HG02943 (cell line): Measurements from ENCODE around the gene CPNE7.
"Not testable (repeated sequence)": the region's sequence is repeated elsewhere in the genome, so short reads cannot be mapped to it uniquely, and the experiment has no call there.

ENCODE experiments used
- ATAC-seq: cut with Tn5 transposase; IDR thresholded peaks from one replicate; pipeline ENCODE4 v1.9.1; 2021; ENCODE audit warnings: mild to moderate bottlenecking, low read depth, moderate library complexity; ENCODE audit not compliant: unreplicated experiment

CPNE7 gene

GRCh38 chr16:89582614-89583196, 7.1 kb downstream of the CPNE7 start:
- ATAC-seq: no peak

GRCh38 chr16:89583197-89583894, 7.8 kb downstream of the CPNE7 start:
- no peak for ATAC-seq

GRCh38 chr16:89583895-89584644, 8.5 kb downstream of the CPNE7 start:
- no peak for ATAC-seq

GRCh38 chr16:89584768-89585549, 9.4 kb downstream of the CPNE7 start:
- ATAC-seq: no peak

- no peak for ATAC-seq
These were observed 10.7 kb downstream of the CPNE7 start for GRCh38 chr16:89586218-89586617.

- no peak for ATAC-seq
These were observed 11.3 kb downstream of the CPNE7 start for GRCh38 chr16:89586853-89587252.

- ATAC-seq: not testable (repeated sequence)
These were observed 12.1 kb downstream of the CPNE7 start for GRCh38 chr16:89587676-89588075.

GRCh38 chr16:89588413-89589109, 13.0 kb downstream of the CPNE7 start:
- no peak for ATAC-seq

- ATAC-seq: no peak
These were observed 13.8 kb downstream of the CPNE7 start for GRCh38 chr16:89589241-89589926.

- no peak for ATAC-seq
These were observed 18.3 kb downstream of the CPNE7 start for GRCh38 chr16:89593841-89594240.

- no peak for ATAC-seq
These were observed 19.9 kb downstream of the CPNE7 start for GRCh38 chr16:89595330-89596060.

GRCh38 chr16:89596061-89596689, 20.6 kb downstream of the CPNE7 start:
- ATAC-seq: no peak

GRCh38 chr16:89596957-89597649, 21.5 kb downstream of the CPNE7 start:
- ATAC-seq: no peak

- no peak for ATAC-seq
These were observed 22.6 kb downstream of the CPNE7 start for GRCh38 chr16:89598199-89598598.

GRCh38 chr16:89599451-89599858, 23.9 kb downstream of the CPNE7 start:
- no peak for ATAC-seq

GRCh38 chr16:89599902-89600301, 24.3 kb downstream of the CPNE7 start:
- no peak for ATAC-seq

- ATAC-seq: no peak
These were observed 24.9 kb downstream of the CPNE7 start for GRCh38 chr16:89600427-89600826.

- ATAC-seq: no peak
These were observed 25.4 kb downstream of the CPNE7 start for GRCh38 chr16:89600956-89601355.
